Measurements from ENCODE around the gene SLC4A1AP. TPM values are rescaled to one million over a fixed set of nuclear protein-coding genes. Genes with fewer than 3 reads are reported as not detected.

Gene SLC4A1AP
- polyA plus RNA-seq, 1 experiment, result 8.8 TPM

GRCh38 chr2:27736031-27736889 is 72.6 kb downstream of the SLC4A1AP start:
- H3K4me3 ChIP-seq (ENCODE audit: low read depth, low read length), result no peak overlapping the region
- ChIA-PET CTCF (interaction anchor here (0.5 to 2.4 kb wide), 6 partner anchors 10 to 53 kb away, joined by 3 to 16 read pairs (median 6); no protein-coding TSS in a partner anchor), POLR2A (no interaction called here)
- H3K36me3 ChIP-seq (ENCODE audit: control insufficient read depth, insufficient read depth, low read length), result no peaks in the 10 kb centered on the region
- no peaks in the 10 kb centered on the region for H3K27me3 ChIP-seq (ENCODE audit: control insufficient read depth, insufficient read depth, low read length)
- no peak for DNase-seq (ENCODE audit: low read depth)
- TF ChIP-seq CTCF (IDR thresholded peaks at IDR 0.05; ENCODE audit: insufficient read depth, low read depth, low read length), result no peak

GRCh38 chr2:27736890-27737204 is 73.2 kb downstream of the SLC4A1AP start:
- H3K4me3 ChIP-seq (ENCODE audit: low read depth, low read length), result no peak overlapping the region
- no peak for DNase-seq (ENCODE audit: low read depth)
- no peaks in the 10 kb centered on the region for H3K36me3 ChIP-seq (ENCODE audit: control insufficient read depth, insufficient read depth, low read length)
- H3K27me3 ChIP-seq (ENCODE audit: control insufficient read depth, insufficient read depth, low read length), result no peaks in the 10 kb centered on the region
- ChIA-PET CTCF (interaction anchor here (0.9 to 2.4 kb wide), 5 partner anchors 11 to 54 kb away, joined by 4 to 16 read pairs (median 6); no protein-coding TSS in a partner anchor), POLR2A (no interaction called here)
- no peak for TF ChIP-seq CTCF (IDR thresholded peaks at IDR 0.05; ENCODE audit: insufficient read depth, low read depth, low read length)

GRCh38 chr2:27737676-27738348 is 74.1 kb downstream of the SLC4A1AP start:
- DNase-seq (ENCODE audit: low read depth), result no peak
- Histone ChIP-seq H3K27me3 (ENCODE audit: control insufficient read depth, insufficient read depth, low read length) (no peaks in the 10 kb centered on the region), H3K4me3 (ENCODE audit: low read depth, low read length) (no peak overlapping the region), H3K36me3 (ENCODE audit: control insufficient read depth, insufficient read depth, low read length) (no peaks in the 10 kb centered on the region)
- POLR2A ChIA-PET, result no interaction called here
- TF ChIP-seq CTCF (IDR thresholded peaks at IDR 0.05; ENCODE audit: insufficient read depth, low read depth, low read length), result no peak
- CTCF ChIA-PET, result interaction anchor here (2.3 kb wide), 2 partner anchors 12 to 14 kb away, joined by 6 to 16 read pairs; no protein-coding TSS in a partner anchor

GRCh38 chr2:27738349-27739057 is 74.8 kb downstream of the SLC4A1AP start:
- no peak for TF ChIP-seq CTCF (IDR thresholded peaks at IDR 0.05; ENCODE audit: insufficient read depth, low read depth, low read length)
- ChIA-PET CTCF (interaction anchor here (0.9 to 2.3 kb wide), 2 partner anchors 13 to 15 kb away, joined by 3 to 6 read pairs; no protein-coding TSS in a partner anchor), POLR2A (no interaction called here)
- no peak overlapping the region for H3K4me3 ChIP-seq (ENCODE audit: low read depth, low read length)
- DNase-seq (ENCODE audit: low read depth), result no peak
- no peaks in the 10 kb centered on the region for H3K36me3 ChIP-seq (ENCODE audit: control insufficient read depth, insufficient read depth, low read length)
- H3K27me3 ChIP-seq (ENCODE audit: control insufficient read depth, insufficient read depth, low read length), result no peaks in the 10 kb centered on the region

- DNase-seq (ENCODE audit: low read depth), result no peak
- H3K27me3 ChIP-seq (ENCODE audit: control insufficient read depth, insufficient read depth, low read length), result no peaks in the 10 kb centered on the region
- POLR2A ChIA-PET, result no interaction called here
- CTCF ChIA-PET, result interaction anchor here (0.9 to 2.3 kb wide), 2 partner anchors 13 to 15 kb away, joined by 3 to 6 read pairs; no protein-coding TSS in a partner anchor
- H3K4me3 ChIP-seq (ENCODE audit: low read depth, low read length), result no peak overlapping the region
- H3K36me3 ChIP-seq (ENCODE audit: control insufficient read depth, insufficient read depth, low read length), result no peaks in the 10 kb centered on the region
- no peak for TF ChIP-seq CTCF (IDR thresholded peaks at IDR 0.05; ENCODE audit: insufficient read depth, low read depth, low read length)
Measured at GRCh38 chr2:27739058-27739373, 75.3 kb downstream of the SLC4A1AP start.

All from BJ (cell line).